Endothelial cell (in vitro differentiated cells): ENCODE results near the gene LPCAT1. TPM values are rescaled to one million over a fixed set of nuclear protein-coding genes. Genes with fewer than 3 reads are reported as not detected.
"Not testable (repeated sequence)": the region's sequence is repeated elsewhere in the genome, so short reads cannot be mapped to it uniquely, and the experiment has no call there.

ENCODE experiments used
- DNase-seq: peaks from one replicate; pipeline ENCODE4 v3.0.0; 2021; ENCODE audit warnings: low spot score
- H3K27ac Mint-ChIP-seq: one replicate; pipeline ENCODE4 v1.8.0; 2021; ENCODE audit warnings: mixed read lengths, inconsistent platforms; ENCODE audit not compliant: unreplicated experiment
- H3K27me3 Mint-ChIP-seq: one replicate; pipeline ENCODE4 v1.8.0; 2021; ENCODE audit warnings: mild to moderate bottlenecking, moderate library complexity, mixed read lengths, inconsistent platforms; ENCODE audit not compliant: unreplicated experiment
- H3K36me3 Mint-ChIP-seq: one replicate; pipeline ENCODE4 v1.8.0; 2021; ENCODE audit warnings: mild to moderate bottlenecking, low read depth, mixed read lengths, inconsistent platforms; ENCODE audit not compliant: unreplicated experiment
- H3K4me1 Mint-ChIP-seq: one replicate; pipeline ENCODE4 v1.8.0; 2021; ENCODE audit warnings: mild to moderate bottlenecking, mixed read lengths, inconsistent platforms; ENCODE audit not compliant: unreplicated experiment
- H3K4me3 Mint-ChIP-seq: one replicate; pipeline ENCODE4 v1.8.0; 2021; ENCODE audit warnings: mild to moderate bottlenecking, mixed read lengths, inconsistent platforms; ENCODE audit not compliant: unreplicated experiment
- H3K9me3 Mint-ChIP-seq: one replicate; pipeline ENCODE4 v1.8.0; 2021; ENCODE audit warnings: mixed read lengths, inconsistent platforms; ENCODE audit not compliant: unreplicated experiment
- CTCF ChIP-seq: fragments of 200-600 bp; sonication (generic); IDR thresholded peaks from one replicate; pipeline ENCODE4 v1.5.0; 2021; ENCODE audit warnings: antibody characterized with exemption; ENCODE audit not compliant: unreplicated experiment
- total RNA-seq: library from RNA; stranded (reverse); fragmentation: NEBNext Ultra II Directional; extraction: Animal tissue kit (Norgen Biotek cat#: 25700); gene quantifications from one replicate; pipeline ENCODE4 v1.2.1, GENCODE V29; 2021; ENCODE audit not compliant: unreplicated experiment

The LPCAT1 gene
- total RNA-seq, 1 donor from 2014 or later = 81.3 TPM

DNA sequence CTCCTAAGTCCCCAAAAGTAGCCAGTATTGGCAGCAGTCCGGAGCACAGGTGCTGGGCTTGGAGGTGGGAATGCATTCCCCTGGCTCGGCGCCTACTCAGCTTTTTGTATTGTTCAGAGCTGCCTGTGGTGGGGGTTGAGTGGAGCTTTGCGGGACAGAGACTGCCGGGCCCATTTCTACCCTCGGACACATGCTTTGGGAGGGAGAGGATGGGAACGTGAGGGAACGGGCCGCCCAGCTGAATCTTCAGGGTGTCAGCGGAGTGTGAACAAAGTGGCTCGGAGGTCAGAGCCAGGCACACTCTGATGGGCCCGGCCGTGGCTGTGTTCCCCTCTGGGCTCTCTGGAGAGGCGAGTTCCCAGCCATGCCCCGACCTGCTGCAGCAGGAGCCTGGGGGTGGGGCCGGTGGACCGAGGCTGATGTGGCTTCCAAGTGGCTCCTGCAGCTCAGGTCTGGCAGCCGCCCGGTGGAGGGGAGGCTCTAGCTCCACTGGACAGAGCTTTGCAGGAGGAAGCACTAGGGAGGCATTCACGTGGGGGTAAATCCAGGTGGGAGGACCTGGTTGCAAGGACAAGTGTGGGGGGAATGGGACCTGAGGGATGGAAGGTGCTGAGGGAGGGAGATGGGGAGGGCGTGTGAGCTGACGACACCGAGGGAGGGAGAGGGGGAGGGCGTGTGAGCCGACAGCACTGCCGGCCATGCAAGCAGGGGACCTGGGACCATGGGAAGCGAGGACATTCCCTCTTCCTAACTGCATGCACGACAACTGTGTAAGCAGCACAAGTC lies 47.4 kb downstream of the LPCAT1 start:
- Mint-ChIP-seq H3K27ac (peak overlapping the region; percentile 24), H3K36me3 (peaks cover 19% of the 10 kb centered on the region), H3K27me3 (peaks cover 5% of the 10 kb centered on the region), H3K9me3 (no peaks in the 10 kb centered on the region), H3K4me3 (no peak overlapping the region), H3K4me1 (peaks cover 1% of the 10 kb centered on the region)
- no peak for TF ChIP-seq CTCF
- no peak for DNase-seq

DNA sequence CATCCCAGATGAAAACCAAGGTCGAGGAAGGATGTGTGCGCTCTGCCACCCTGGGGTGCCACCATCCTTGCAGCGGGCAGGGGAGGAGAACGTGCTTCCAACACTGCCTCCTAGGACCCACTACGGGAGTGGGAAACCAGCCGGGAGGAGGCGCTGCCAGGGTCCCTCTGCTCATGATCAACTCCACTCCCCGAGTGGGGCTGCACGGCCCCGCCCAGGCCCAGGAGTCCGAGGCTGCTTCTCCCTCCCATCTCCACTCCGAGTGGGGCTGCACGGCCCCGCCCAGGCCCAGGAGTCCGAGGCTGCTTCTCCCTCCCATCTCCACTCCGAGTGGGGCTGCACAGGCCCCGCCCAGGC lies 48.2 kb downstream of the LPCAT1 start:
- H3K36me3 Mint-ChIP-seq = peaks cover 17% of the 10 kb centered on the region
- H3K27me3 Mint-ChIP-seq, H3K4me1 Mint-ChIP-seq, H3K4me3 Mint-ChIP-seq, H3K27ac Mint-ChIP-seq, H3K9me3 Mint-ChIP-seq, DNase-seq: not testable (repeated sequence)

DNA sequence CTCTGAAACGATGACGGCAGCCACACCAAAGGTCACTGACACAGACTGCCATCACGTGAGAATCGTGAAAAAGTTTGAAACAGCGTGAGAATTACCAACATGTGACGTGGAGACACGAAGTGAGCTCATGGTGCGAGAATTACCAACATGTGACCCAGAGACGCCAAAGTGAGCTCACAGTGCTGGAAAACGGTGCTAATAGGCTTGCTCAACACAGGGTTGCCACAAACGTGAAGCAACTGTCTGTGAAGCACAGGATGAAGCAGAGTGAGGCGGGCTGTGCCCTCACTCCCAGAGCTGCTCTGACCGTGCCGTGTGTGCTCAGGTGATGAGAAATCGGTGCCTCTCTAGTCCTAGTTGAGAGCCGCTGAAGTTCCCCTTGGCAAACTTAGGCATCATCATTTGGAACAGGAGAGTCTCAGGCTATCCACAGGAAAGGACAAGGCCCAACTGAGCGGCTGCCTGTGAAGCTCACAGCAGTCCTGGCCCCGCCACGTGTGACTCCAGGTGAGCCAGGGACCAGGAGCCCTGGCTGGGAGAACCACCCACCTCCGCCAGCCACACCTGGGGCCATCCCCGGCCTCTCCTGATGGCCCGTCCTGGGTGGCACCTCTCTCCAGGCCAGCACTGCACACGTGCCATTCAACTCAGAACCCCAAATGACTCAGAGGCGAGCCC lies 48.8 kb downstream of the LPCAT1 start:
- no peak for DNase-seq
- peak overlapping the region; percentile 25 for H3K4me3 Mint-ChIP-seq
- H3K27me3 Mint-ChIP-seq = no peaks in the 10 kb centered on the region
- H3K36me3 Mint-ChIP-seq = peaks cover 17% of the 10 kb centered on the region
- H3K9me3 Mint-ChIP-seq = no peaks in the 10 kb centered on the region
- no peak overlapping the region for H3K27ac Mint-ChIP-seq
- TF ChIP-seq CTCF = no peak
- H3K4me1 Mint-ChIP-seq = no peaks in the 10 kb centered on the region

- H3K4me3 Mint-ChIP-seq = no peak overlapping the region
- no peaks in the 10 kb centered on the region for H3K4me1 Mint-ChIP-seq
- no peaks in the 10 kb centered on the region for H3K9me3 Mint-ChIP-seq
- peaks cover 17% of the 10 kb centered on the region for H3K36me3 Mint-ChIP-seq
- no peak overlapping the region for H3K27ac Mint-ChIP-seq
- no peaks in the 10 kb centered on the region for H3K27me3 Mint-ChIP-seq
- no peak for TF ChIP-seq CTCF
- DNase-seq = no peak
Observed at GRCh38 chr5:1474183-1474839, 49.4 kb downstream of the LPCAT1 start.

GRCh38 chr5:1473746-1474145 lies 50.0 kb downstream of the LPCAT1 start:
- Mint-ChIP-seq H3K27me3 (peaks cover under 1% of the 10 kb centered on the region), H3K36me3 (peaks cover 17% of the 10 kb centered on the region), H3K9me3 (no peaks in the 10 kb centered on the region), H3K4me3 (no peak overlapping the region), H3K4me1 (no peaks in the 10 kb centered on the region), H3K27ac (no peak overlapping the region)
- DNase-seq = no peak
- TF ChIP-seq CTCF = no peak
